DND-41 (cell line): ENCODE measurements around the gene LARP6.

ENCODE experiments used
- EZH2 ChIP-seq: IDR thresholded peaks from 3 replicates; pipeline ENCODE4 v1.6.1; 2012; ENCODE audit warnings: borderline replicate concordance, low read depth, mild to moderate bottlenecking, moderate library complexity, low read length, inconsistent platforms; ENCODE audit not compliant: severe bottlenecking
- TF ChIP-seq, protein P1 (sequence below): IDR thresholded peaks from 2 replicates; pipeline ENCODE4 v1.5.1; 2012; ENCODE audit warnings: borderline replicate concordance, low read length, moderate library complexity, mild to moderate bottlenecking; ENCODE audit not compliant: poor library complexity, severe bottlenecking; ENCODE audit errors: extremely low read depth

DNA sequence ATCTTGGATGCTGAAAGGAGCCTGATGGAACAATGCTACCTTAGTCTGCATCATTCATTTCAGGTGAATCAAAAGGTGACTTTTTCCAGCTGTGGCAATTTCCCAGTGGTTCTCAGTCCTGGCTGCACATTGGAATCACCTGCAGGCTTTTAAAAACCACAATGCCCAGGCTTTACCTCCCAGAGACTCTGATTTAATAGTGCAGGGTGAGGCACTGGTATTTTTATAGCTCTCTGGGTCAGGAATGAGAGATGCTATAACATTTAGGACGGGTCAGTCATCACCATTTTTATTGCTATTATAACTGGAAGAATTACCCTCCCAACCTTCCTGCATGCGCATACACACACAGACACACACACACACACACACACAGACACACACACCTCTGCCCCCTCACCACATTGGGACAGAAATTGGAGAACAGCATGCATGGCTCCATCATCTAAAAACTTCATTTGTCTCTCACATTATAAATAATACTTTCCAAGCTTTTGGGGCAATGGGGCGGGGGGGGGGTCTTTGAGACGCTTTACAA, 41.1 kb downstream of the LARP6 start:
- TF ChIP-seq, protein P1, sequence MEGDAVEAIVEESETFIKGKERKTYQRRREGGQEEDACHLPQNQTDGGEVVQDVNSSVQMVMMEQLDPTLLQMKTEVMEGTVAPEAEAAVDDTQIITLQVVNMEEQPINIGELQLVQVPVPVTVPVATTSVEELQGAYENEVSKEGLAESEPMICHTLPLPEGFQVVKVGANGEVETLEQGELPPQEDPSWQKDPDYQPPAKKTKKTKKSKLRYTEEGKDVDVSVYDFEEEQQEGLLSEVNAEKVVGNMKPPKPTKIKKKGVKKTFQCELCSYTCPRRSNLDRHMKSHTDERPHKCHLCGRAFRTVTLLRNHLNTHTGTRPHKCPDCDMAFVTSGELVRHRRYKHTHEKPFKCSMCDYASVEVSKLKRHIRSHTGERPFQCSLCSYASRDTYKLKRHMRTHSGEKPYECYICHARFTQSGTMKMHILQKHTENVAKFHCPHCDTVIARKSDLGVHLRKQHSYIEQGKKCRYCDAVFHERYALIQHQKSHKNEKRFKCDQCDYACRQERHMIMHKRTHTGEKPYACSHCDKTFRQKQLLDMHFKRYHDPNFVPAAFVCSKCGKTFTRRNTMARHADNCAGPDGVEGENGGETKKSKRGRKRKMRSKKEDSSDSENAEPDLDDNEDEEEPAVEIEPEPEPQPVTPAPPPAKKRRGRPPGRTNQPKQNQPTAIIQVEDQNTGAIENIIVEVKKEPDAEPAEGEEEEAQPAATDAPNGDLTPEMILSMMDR: no peak
- no peak for TF ChIP-seq EZH2
